ENCODE measurements around the gene DUXA. TPM values are rescaled to one million over a fixed set of nuclear protein-coding genes. Genes with fewer than 3 reads are reported as not detected.

Gene DUXA
- total RNA-seq, 120 experiments from 2014 or later, result 0.69 TPM; not detected in 119

Other genes with a start within 250 kb of the DUXA start
- not detected for gene USP29, start 47.5 kb downstream of the DUXA start, total RNA-seq
- gene ZIM3, start 22.3 kb downstream of the DUXA start, total RNA-seq, result not detected
- gene ZNF264, start 24.0 kb upstream of the DUXA start, total RNA-seq, result 10 to 100 TPM; 28.2 to 58.6 (median 43.9) TPM
- gene AURKC, start 63.5 kb upstream of the DUXA start, total RNA-seq, result 1 to 10 TPM in 115 of 120 experiments, under 1 TPM in 5; 0.42 to 6.5 (median 2.6) TPM
- gene ZNF805, start 73.1 kb upstream of the DUXA start, total RNA-seq, result 10 to 100 TPM; 13.8 to 22.6 (median 17.4) TPM
- gene ZNF460, start 113.0 kb upstream of the DUXA start, total RNA-seq, result 100 to 1,000 TPM in 32 of 120 experiments, 10 to 100 TPM in 88; 74.0 to 139 (median 93.3) TPM
- 10 to 100 TPM; 10.1 to 23.0 (median 14.9) TPM for gene ZNF543, start 153.0 kb upstream of the DUXA start, total RNA-seq
- 10 to 100 TPM in 116 of 120 experiments, 1 to 10 TPM in 4; 8.4 to 20.2 (median 13.3) TPM for gene ZNF304, start 183.8 kb upstream of the DUXA start, total RNA-seq
- 10 to 100 TPM in 67 of 120 experiments, 1 to 10 TPM in 53; 4.5 to 17.8 (median 10.3) TPM for gene TRAPPC2B, start 196.1 kb upstream of the DUXA start, total RNA-seq
- gene ZNF547, start 196.1 kb upstream of the DUXA start, total RNA-seq, result 10 to 100 TPM in 60 of 120 experiments, 1 to 10 TPM in 60; 3.8 to 19.8 (median 10.0) TPM
- gene ZNF548, start 222.4 kb upstream of the DUXA start, total RNA-seq, result 10 to 100 TPM; 14.7 to 35.8 (median 25.0) TPM
- 10 to 100 TPM; 17.8 to 56.1 (median 33.0) TPM for gene ZNF17, start 243.7 kb upstream of the DUXA start, total RNA-seq